H9 (cell line): ENCODE measurements around the gene DHRSX. TPM values are rescaled to one million over a fixed set of nuclear protein-coding genes. Genes with fewer than 3 reads are reported as not detected.

Experiments used
- DNase-seq: peaks from one replicate; pipeline ENCODE4 v3.0.0-alpha.2; 2017
- H2AFZ ChIP-seq: one replicate; pipeline ENCODE4 v1.6.1; 2013; ENCODE audit warnings: mild to moderate bottlenecking, low read length, control low read depth, moderate library complexity
- H2AK5ac ChIP-seq: 2 replicates; pipeline ENCODE4 v1.6.1; 2013; ENCODE audit warnings: low read length, control low read depth, mixed read lengths; ENCODE audit not compliant: insufficient read length
- H2BK120ac ChIP-seq: one replicate; pipeline ENCODE4 v1.6.1; 2013; ENCODE audit warnings: low read depth, mild to moderate bottlenecking, low read length, control low read depth, inconsistent platforms; ENCODE audit not compliant: poor library complexity, severe bottlenecking
- H2BK12ac ChIP-seq: 2 replicates; pipeline ENCODE4 v1.6.1; 2013; ENCODE audit warnings: low read length, control low read depth, mixed read lengths, low read depth; ENCODE audit not compliant: insufficient read length
- H2BK15ac ChIP-seq: 2 replicates; pipeline ENCODE4 v1.6.1; 2013; ENCODE audit warnings: low read depth, low read length, control low read depth
- H2BK20ac ChIP-seq: one replicate; pipeline ENCODE4 v1.6.1; 2013; ENCODE audit warnings: low read depth, mild to moderate bottlenecking, low read length, control low read depth, inconsistent platforms; ENCODE audit not compliant: poor library complexity, severe bottlenecking
- H2BK5ac ChIP-seq: 2 replicates; pipeline ENCODE4 v1.6.1; 2013; ENCODE audit warnings: low read length, control low read depth, mixed read lengths; ENCODE audit not compliant: insufficient read length
- H3K14ac ChIP-seq: 2 replicates; pipeline ENCODE4 v1.6.1; 2013; ENCODE audit warnings: low read length, control low read depth; ENCODE audit not compliant: insufficient read depth
- H3K18ac ChIP-seq: 2 replicates; pipeline ENCODE4 v1.6.1; 2013; ENCODE audit warnings: low read depth, mild to moderate bottlenecking, mixed read lengths, low read length, control low read depth; ENCODE audit not compliant: insufficient read length
- H3K23ac ChIP-seq: 2 replicates; pipeline ENCODE4 v1.6.1; 2013; ENCODE audit warnings: low read length, control low read depth, mixed read lengths, low read depth; ENCODE audit not compliant: insufficient read length
- H3K23me2 ChIP-seq: 2 replicates; pipeline ENCODE4 v1.6.1; 2013; ENCODE audit warnings: low read depth, mild to moderate bottlenecking, mixed read lengths, low read length, control low read depth; ENCODE audit not compliant: insufficient read length, poor library complexity, severe bottlenecking
- H3K27ac ChIP-seq: 2 replicates; pipeline ENCODE4 v1.5.1; 2013; ENCODE audit warnings: low read length, control low read depth, mixed read lengths, low read depth; ENCODE audit not compliant: insufficient read length
- H3K27me3 ChIP-seq: 2 replicates; pipeline ENCODE4 v1.6.1; 2013; ENCODE audit warnings: low read length, control low read depth, inconsistent platforms; ENCODE audit not compliant: insufficient read depth
- H3K4ac ChIP-seq: 2 replicates; pipeline ENCODE4 v1.6.1; 2013; ENCODE audit warnings: low read depth, mild to moderate bottlenecking, control low read depth, inconsistent platforms, low read length, moderate library complexity
- H3K4me1 ChIP-seq: 2 replicates; pipeline ENCODE4 v1.6.1; 2013; ENCODE audit warnings: low read length, control low read depth, inconsistent platforms; ENCODE audit not compliant: insufficient read depth
- H3K4me2 ChIP-seq: 2 replicates; pipeline ENCODE4 v1.6.1; 2013; ENCODE audit warnings: low read length, control low read depth, mixed read lengths; ENCODE audit not compliant: insufficient read length, insufficient read depth
- H3K56ac ChIP-seq: 2 replicates; pipeline ENCODE4 v1.6.1; 2013; ENCODE audit warnings: low read depth, mild to moderate bottlenecking, mixed read lengths, low read length, control low read depth; ENCODE audit not compliant: insufficient read length
- H3K79me1 ChIP-seq: 2 replicates; pipeline ENCODE4 v1.6.1; 2013; ENCODE audit warnings: low read depth, mild to moderate bottlenecking, moderate library complexity, low read length, control low read depth, inconsistent platforms; ENCODE audit not compliant: insufficient read depth, poor library complexity, severe bottlenecking
- H3K79me2 ChIP-seq: 2 replicates; pipeline ENCODE4 v1.6.1; 2013; ENCODE audit warnings: low read length, control low read depth, inconsistent platforms; ENCODE audit not compliant: insufficient read depth
- H3K9ac ChIP-seq: 2 replicates; pipeline ENCODE4 v1.6.1; 2013; ENCODE audit warnings: low read length, control low read depth, mixed read lengths; ENCODE audit not compliant: insufficient read length; ENCODE audit errors: extremely low read depth
- H3K9me3 ChIP-seq: one replicate; pipeline ENCODE4 v1.6.1; 2013; ENCODE audit warnings: low read depth, low read length, inconsistent platforms; ENCODE audit not compliant: control insufficient read depth
- H3T11ph ChIP-seq: one replicate; pipeline ENCODE4 v1.6.1; 2013; ENCODE audit warnings: mild to moderate bottlenecking, low read length, control low read depth, inconsistent platforms
- H4K20me1 ChIP-seq: one replicate; pipeline ENCODE4 v1.6.1; 2013; ENCODE audit not compliant: control insufficient read depth, insufficient read length, insufficient read depth
- H4K5ac ChIP-seq: 2 replicates; pipeline ENCODE4 v1.6.1; 2013; ENCODE audit warnings: low read depth, mild to moderate bottlenecking, mixed read lengths, low read length, control low read depth; ENCODE audit not compliant: insufficient read length
- H4K8ac ChIP-seq: replicated peaks from 2 replicates; pipeline ENCODE4 v1.6.1; 2013; ENCODE audit warnings: low read length, control low read depth, mixed read lengths, low read depth; ENCODE audit not compliant: insufficient read length
- H4K91ac ChIP-seq: 2 replicates; pipeline ENCODE4 v1.6.1; 2013; ENCODE audit warnings: low read depth, mild to moderate bottlenecking, moderate library complexity, mixed read lengths, low read length, control low read depth; ENCODE audit not compliant: insufficient read length
- H3K27ac Mint-ChIP-seq, 3 experiments: 2 replicates in 2 of 3; 3 replicates in 1 of 3; pipeline ENCODE4 v1.8.0; 2020 to 2021; ENCODE audit warnings: mixed read lengths in 3 of 3, mild to moderate bottlenecking in 1 of 3, moderate library complexity in 1 of 3
- H3K27me3 Mint-ChIP-seq: 2 replicates; pipeline ENCODE4 v1.8.0; 2021; ENCODE audit warnings: low read depth, mild to moderate bottlenecking, moderate library complexity, mixed read lengths
- H3K36me3 Mint-ChIP-seq, 3 experiments: 2 replicates in 2 of 3; 3 replicates in 1 of 3; pipeline ENCODE4 v1.8.0; 2020 to 2021; ENCODE audit warnings: low read depth in 3 of 3, mixed read lengths in 3 of 3; ENCODE audit not compliant: insufficient read depth in 1 of 3
- H3K4me1 Mint-ChIP-seq, 2 experiments: 2 replicates each; pipeline ENCODE4 v1.8.0; 2020; ENCODE audit warnings: mixed read lengths in 2 of 2
- H3K4me3 Mint-ChIP-seq, 2 experiments: 2 replicates in 1 of 2; 3 replicates in 1 of 2; pipeline ENCODE4 v1.8.0; 2020 to 2021; ENCODE audit warnings: mild to moderate bottlenecking in 2 of 2, mixed read lengths in 2 of 2, moderate library complexity in 1 of 2
- H3K9me3 Mint-ChIP-seq, 2 experiments: 2 replicates in 1 of 2; 3 replicates in 1 of 2; pipeline ENCODE4 v1.8.0; 2020; ENCODE audit warnings: mild to moderate bottlenecking in 2 of 2, mixed read lengths in 2 of 2, moderate library complexity in 1 of 2
- CTCF ChIP-seq: fragments of 200-600 bp; sonication (generic); conservative IDR thresholded peaks from 3 replicates; pipeline ENCODE4 v1.8.0; 2021; ENCODE audit warnings: antibody characterized with exemption, mild to moderate bottlenecking
- WGBS: extraction: QIAGEN DNeasy Blood & Tissue Kit; methylation state at CpG from one replicate; pipeline ENCODE4 v1.1.7; 2013; ENCODE audit warnings: missing lambda C conversion rate, low lambda C conversion rate, mixed read lengths; ENCODE audit not compliant: insufficient read length; ENCODE audit errors: extremely low coverage; 5-methylcytosine and 5-hydroxymethylcytosine counted together
- total RNA-seq: library from RNA; stranded (reverse); gene quantifications from 2 replicates; pipeline ENCODE4 v1.2.1, GENCODE V29; 2021

Gene DHRSX
- total RNA-seq, 1 experiment from 2014 or later = 44.0 TPM

GRCh38 chrX:2251211-2251610 lies 249.6 kb downstream of the DHRSX start:
- Mint-ChIP-seq H3K9me3 (peaks cover 0 to 5% of the 10 kb centered on the region in 2 experiments; a peak in 1 of 5 replicates), H3K27me3 (no peaks in the 10 kb centered on the region), H3K36me3 (peaks cover 12 to 14% (median 13%) of the 10 kb centered on the region in 3 experiments), H3K4me1 (peaks cover 25 to 30% of the 10 kb centered on the region in 2 experiments), H3K4me3 (no peak overlapping the region), H3K27ac (peak overlapping the region; percentile 12 to 88 (median 35); a peak in 4 of 7 replicates)
- Histone ChIP-seq H3K79me1 (no peaks in the 10 kb centered on the region), H3K56ac (no peak overlapping the region), H3K79me2 (no peaks in the 10 kb centered on the region), H4K5ac (no peak overlapping the region), H2BK120ac (no peak overlapping the region), H2BK20ac (no peak overlapping the region), H4K20me1 (no peaks in the 10 kb centered on the region), H2BK15ac (no peak overlapping the region), H2BK5ac (no peak overlapping the region), H4K91ac (no peak overlapping the region), H3K27ac (peak overlapping the region; percentile 3), H3K4me2 (no peak overlapping the region), H3K4ac (no peak overlapping the region), H3K4me1 (peaks cover 7% of the 10 kb centered on the region; the same call in 1 of the 2 replicates), H3K14ac (no peak overlapping the region), H3K23ac (no peak overlapping the region), H3K9me3 (no peaks in the 10 kb centered on the region), H4K8ac (no peak overlapping the region), H3K9ac (no peak overlapping the region), H3K23me2 (no peaks in the 10 kb centered on the region), H3K27me3 (no peaks in the 10 kb centered on the region), H3K18ac (no peak overlapping the region), H3T11ph (no peak overlapping the region), H2BK12ac (no peak overlapping the region), H2AFZ (no peak overlapping the region), H2AK5ac (peak overlapping the region; percentile 68)
- WGBS = no CpG with 5 or more reads among the region's 5 CpGs
- no peak for TF ChIP-seq CTCF
- no peak for DNase-seq
